ENCODE results near the gene HSD11B1L.

The HSD11B1L gene

GRCh38 chr19:5682107-5682482, 1.3 kb downstream of the HSD11B1L start:
- no peaks in the 10 kb centered on the region for H3K79me2 ChIP-seq
- no peak overlapping the region for H3K4me2 ChIP-seq (ENCODE audit: low read length)
- no peak overlapping the region for H3K9ac ChIP-seq
- no peak overlapping the region for H3K27ac ChIP-seq
- TF ChIP-seq, protein P1, sequence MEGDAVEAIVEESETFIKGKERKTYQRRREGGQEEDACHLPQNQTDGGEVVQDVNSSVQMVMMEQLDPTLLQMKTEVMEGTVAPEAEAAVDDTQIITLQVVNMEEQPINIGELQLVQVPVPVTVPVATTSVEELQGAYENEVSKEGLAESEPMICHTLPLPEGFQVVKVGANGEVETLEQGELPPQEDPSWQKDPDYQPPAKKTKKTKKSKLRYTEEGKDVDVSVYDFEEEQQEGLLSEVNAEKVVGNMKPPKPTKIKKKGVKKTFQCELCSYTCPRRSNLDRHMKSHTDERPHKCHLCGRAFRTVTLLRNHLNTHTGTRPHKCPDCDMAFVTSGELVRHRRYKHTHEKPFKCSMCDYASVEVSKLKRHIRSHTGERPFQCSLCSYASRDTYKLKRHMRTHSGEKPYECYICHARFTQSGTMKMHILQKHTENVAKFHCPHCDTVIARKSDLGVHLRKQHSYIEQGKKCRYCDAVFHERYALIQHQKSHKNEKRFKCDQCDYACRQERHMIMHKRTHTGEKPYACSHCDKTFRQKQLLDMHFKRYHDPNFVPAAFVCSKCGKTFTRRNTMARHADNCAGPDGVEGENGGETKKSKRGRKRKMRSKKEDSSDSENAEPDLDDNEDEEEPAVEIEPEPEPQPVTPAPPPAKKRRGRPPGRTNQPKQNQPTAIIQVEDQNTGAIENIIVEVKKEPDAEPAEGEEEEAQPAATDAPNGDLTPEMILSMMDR (IDR thresholded peaks at IDR 0.05) = no peak
- H3K9me3 ChIP-seq (ENCODE audit: control insufficient read depth, low read length) = no peaks in the 10 kb centered on the region
- no peak overlapping the region for H3K4me3 ChIP-seq (ENCODE audit: low read depth, low read length)
- no peak overlapping the region for H2AFZ ChIP-seq
- H3K4me1 ChIP-seq = no peaks in the 10 kb centered on the region
- H3K27me3 ChIP-seq (ENCODE audit: control insufficient read depth, insufficient read depth, low read length) = no peaks in the 10 kb centered on the region
- H3K36me3 ChIP-seq (ENCODE audit: control insufficient read depth, insufficient read depth, low read length) = no peaks in the 10 kb centered on the region

DNA sequence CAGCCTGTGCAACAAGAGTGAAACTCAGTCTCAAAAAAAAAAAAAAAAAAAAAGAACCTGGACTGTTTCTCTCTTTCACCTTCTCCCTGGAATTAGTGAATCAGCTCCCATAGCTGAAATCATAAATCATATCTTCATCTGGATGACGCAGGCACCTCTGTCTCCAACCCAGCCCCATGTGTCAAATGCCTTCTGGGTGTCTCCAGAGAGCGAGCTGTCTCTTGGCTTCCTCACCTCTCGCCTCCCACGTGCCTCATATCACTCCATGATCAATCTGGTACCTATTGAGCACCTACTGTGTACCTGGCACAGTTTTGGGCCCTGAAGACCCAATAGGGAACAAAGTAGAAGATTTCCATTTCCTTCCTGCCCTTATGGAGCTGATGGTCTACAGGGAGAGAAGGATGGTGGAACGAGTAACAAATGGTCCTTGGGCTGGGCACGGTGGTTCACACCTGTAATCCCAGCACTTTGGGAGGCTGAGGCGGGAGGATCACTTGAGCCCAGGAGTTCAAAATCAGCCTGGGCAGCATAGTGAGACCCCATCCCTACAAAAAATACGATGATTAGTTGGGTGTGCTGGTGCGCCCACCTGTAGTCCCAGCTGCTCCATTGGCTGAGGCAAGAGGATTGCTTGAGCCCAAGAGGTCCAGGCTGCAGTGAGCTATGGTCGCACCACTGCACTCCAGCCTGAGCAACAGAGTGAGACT, 2.5 kb downstream of the HSD11B1L start:
- H3K4me1 ChIP-seq = no peaks in the 10 kb centered on the region
- H3K27ac ChIP-seq = no peak overlapping the region
- no peak overlapping the region for H3K9ac ChIP-seq
- H3K27me3 ChIP-seq (ENCODE audit: control insufficient read depth, insufficient read depth, low read length) = no peaks in the 10 kb centered on the region
- H3K4me3 ChIP-seq (ENCODE audit: low read depth, low read length) = no peak overlapping the region
- no peaks in the 10 kb centered on the region for H3K79me2 ChIP-seq
- no peak overlapping the region for H3K4me2 ChIP-seq (ENCODE audit: low read length)
- H2AFZ ChIP-seq = no peak overlapping the region
- no peaks in the 10 kb centered on the region for H3K36me3 ChIP-seq (ENCODE audit: control insufficient read depth, insufficient read depth, low read length)
- H3K9me3 ChIP-seq (ENCODE audit: control insufficient read depth, low read length) = no peaks in the 10 kb centered on the region
- TF ChIP-seq, protein P1 (IDR thresholded peaks at IDR 0.05) = no peak

DNA sequence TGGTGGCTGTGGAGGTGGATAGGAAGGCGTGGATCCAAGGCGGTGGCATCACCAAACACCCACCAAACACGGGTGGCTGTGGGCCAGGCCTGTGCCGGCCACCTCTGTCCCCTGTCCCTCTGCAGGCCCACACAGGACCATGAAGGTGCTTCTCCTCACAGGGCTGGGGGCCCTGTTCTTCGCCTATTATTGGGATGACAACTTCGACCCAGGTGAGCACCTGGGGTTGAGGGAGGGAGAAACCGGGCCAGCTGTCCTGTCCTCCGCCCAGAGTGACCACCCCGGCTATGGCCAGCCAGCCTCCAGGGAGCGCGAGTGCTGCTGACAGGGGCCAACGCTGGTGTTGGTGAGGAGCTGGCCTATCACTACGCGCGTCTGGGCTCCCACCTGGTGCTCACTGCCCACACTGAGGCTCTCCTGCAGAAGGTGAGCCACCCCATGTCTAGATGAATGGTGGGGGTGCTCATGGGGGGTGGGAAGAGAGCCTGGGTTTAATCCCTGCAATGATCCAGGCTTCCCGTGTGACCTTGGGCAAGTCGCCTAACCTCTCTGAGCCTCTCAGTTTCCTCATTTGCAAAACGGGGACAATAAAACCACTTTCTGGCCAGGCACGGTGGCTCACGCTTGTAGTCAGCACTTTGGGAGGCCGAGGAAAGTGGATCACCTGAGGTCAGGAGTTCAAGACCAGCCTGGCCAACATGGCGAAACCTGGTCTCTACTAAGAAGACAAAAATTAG, 4.0 kb downstream of the HSD11B1L start:
- TF ChIP-seq, protein P1 (IDR thresholded peaks at IDR 0.05) = no peak
- Histone ChIP-seq H3K4me2 (ENCODE audit: low read length) (no peak overlapping the region), H3K9me3 (ENCODE audit: control insufficient read depth, low read length) (no peaks in the 10 kb centered on the region), H3K27me3 (ENCODE audit: control insufficient read depth, insufficient read depth, low read length) (no peaks in the 10 kb centered on the region), H3K9ac (no peak overlapping the region), H3K4me3 (ENCODE audit: low read depth, low read length) (no peak overlapping the region), H3K36me3 (ENCODE audit: control insufficient read depth, insufficient read depth, low read length) (no peaks in the 10 kb centered on the region), H3K4me1 (no peaks in the 10 kb centered on the region), H3K27ac (no peak overlapping the region), H3K79me2 (no peaks in the 10 kb centered on the region), H2AFZ (no peak overlapping the region)

DNA sequence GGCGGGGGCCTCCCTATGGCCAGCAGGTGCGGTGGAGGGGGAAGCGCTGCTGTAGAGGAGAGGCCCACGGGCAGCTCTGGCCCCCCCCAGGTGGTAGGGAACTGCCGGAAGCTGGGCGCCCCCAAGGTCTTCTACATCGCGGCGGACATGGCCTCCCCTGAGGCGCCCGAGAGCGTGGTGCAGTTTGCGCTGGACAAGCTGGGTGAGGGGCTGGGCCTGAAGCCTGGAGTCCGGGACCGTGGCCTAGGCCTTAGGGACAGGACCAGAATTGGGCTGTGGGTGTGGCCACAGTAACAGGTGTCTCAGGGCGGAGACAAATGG, 5.5 kb downstream of the HSD11B1L start:
- H3K79me2 ChIP-seq = peaks cover 8% of the 10 kb centered on the region
- H3K9ac ChIP-seq = no peak overlapping the region
- TF ChIP-seq, protein P1 (IDR thresholded peaks at IDR 0.05) = no peak
- no peak overlapping the region for H3K4me3 ChIP-seq (ENCODE audit: low read depth, low read length)
- H3K9me3 ChIP-seq (ENCODE audit: control insufficient read depth, low read length) = no peaks in the 10 kb centered on the region
- H3K4me2 ChIP-seq (ENCODE audit: low read length) = peak overlapping the region; percentile 85
- H3K27ac ChIP-seq = no peak overlapping the region
- H3K4me1 ChIP-seq = no peaks in the 10 kb centered on the region
- H2AFZ ChIP-seq = peak overlapping the region; percentile 29
- H3K27me3 ChIP-seq (ENCODE audit: control insufficient read depth, insufficient read depth, low read length) = no peaks in the 10 kb centered on the region
- H3K36me3 ChIP-seq (ENCODE audit: control insufficient read depth, insufficient read depth, low read length) = no peaks in the 10 kb centered on the region
